HFFc6 (cell line): ENCODE results near the gene STMP1. TPM values are rescaled to one million over a fixed set of nuclear protein-coding genes. Genes with fewer than 3 reads are reported as not detected.

Experiments used
- DNase-seq: peaks from one replicate; pipeline ENCODE4 v3.0.0-alpha.2; 2018
- H3K27ac Mint-ChIP-seq: 2 replicates; pipeline ENCODE4 v1.8.0; 2020; ENCODE audit warnings: mild to moderate bottlenecking, mixed read lengths
- H3K27me3 Mint-ChIP-seq: 2 replicates; pipeline ENCODE4 v1.8.0; 2021; ENCODE audit warnings: mild to moderate bottlenecking, moderate library complexity, mixed read lengths; ENCODE audit not compliant: insufficient read depth
- H3K36me3 Mint-ChIP-seq: 2 replicates; pipeline ENCODE4 v1.8.0; 2021; ENCODE audit warnings: low read depth, mixed read lengths
- H3K4me1 Mint-ChIP-seq: 2 replicates; pipeline ENCODE4 v1.8.0; 2020; ENCODE audit warnings: low read depth, mixed read lengths
- H3K4me3 Mint-ChIP-seq: 2 replicates; pipeline ENCODE4 v1.8.0; 2020; ENCODE audit warnings: mild to moderate bottlenecking, moderate library complexity, mixed read lengths
- H3K9me3 Mint-ChIP-seq: 2 replicates; pipeline ENCODE4 v1.8.0; 2020; ENCODE audit warnings: mild to moderate bottlenecking, mixed read lengths
- CTCF ChIP-seq: fragments of 200-600 bp; sonication (generic); IDR thresholded peaks from 2 replicates; pipeline ENCODE4 v1.5.0; 2021; ENCODE audit warnings: antibody characterized with exemption, mild to moderate bottlenecking
- total RNA-seq, 6 experiments: library from RNA; stranded (reverse); fragmentation: NEBNext Ultra II Directional; extraction: Animal tissue kit (Norgen Biotek cat#: 25700); gene quantifications; 2 replicates in 1 of 6; 3 replicates in 5 of 6; pipeline ENCODE4 v1.2.3, GENCODE V29; 2021

Gene STMP1
- total RNA-seq, 6 experiments from 2014 or later: 40.0 to 58.1 (median 51.7) TPM

- H3K4me1 Mint-ChIP-seq: peaks cover 2% of the 10 kb centered on the region; the same call in 1 of the 2 replicates
- H3K4me3 Mint-ChIP-seq: no peak overlapping the region
- H3K27me3 Mint-ChIP-seq: no peaks in the 10 kb centered on the region
- peaks cover 6% of the 10 kb centered on the region for H3K36me3 Mint-ChIP-seq
- DNase-seq: peak; percentile 52
- peak; percentile 83 for TF ChIP-seq CTCF
- H3K9me3 Mint-ChIP-seq: no peaks in the 10 kb centered on the region
- no peak overlapping the region for H3K27ac Mint-ChIP-seq
Observed at GRCh38 chr7:135645296-135645904, 16.9 kb upstream of the STMP1 start.

- H3K27ac Mint-ChIP-seq: no peak overlapping the region
- DNase-seq: no peak
- H3K4me1 Mint-ChIP-seq: peaks cover 12% of the 10 kb centered on the region; the same call in 1 of the 2 replicates
- no peak for TF ChIP-seq CTCF
- no peaks in the 10 kb centered on the region for H3K27me3 Mint-ChIP-seq
- no peak overlapping the region for H3K4me3 Mint-ChIP-seq
- no peaks in the 10 kb centered on the region for H3K9me3 Mint-ChIP-seq
- H3K36me3 Mint-ChIP-seq: no peaks in the 10 kb centered on the region; the same call in none of the 2 replicates
Observed at GRCh38 chr7:135647755-135648154, 14.6 kb upstream of the STMP1 start.

- no peaks in the 10 kb centered on the region; the same call in none of the 2 replicates for H3K36me3 Mint-ChIP-seq
- H3K4me1 Mint-ChIP-seq: peaks cover 14% of the 10 kb centered on the region; the same call in 1 of the 2 replicates
- H3K9me3 Mint-ChIP-seq: no peaks in the 10 kb centered on the region
- H3K4me3 Mint-ChIP-seq: no peak overlapping the region
- no peak for DNase-seq
- no peak for TF ChIP-seq CTCF
- no peak overlapping the region for H3K27ac Mint-ChIP-seq
- peaks cover under 1% of the 10 kb centered on the region; the same call in 1 of the 2 replicates for H3K27me3 Mint-ChIP-seq
Observed at GRCh38 chr7:135648235-135648634, 14.1 kb upstream of the STMP1 start.

GRCh38 chr7:135650831-135651573, 11.3 kb upstream of the STMP1 start:
- Mint-ChIP-seq H3K9me3 (no peaks in the 10 kb centered on the region), H3K36me3 (no peaks in the 10 kb centered on the region; the same call in 1 of the 2 replicates), H3K4me3 (peak overlapping the region; percentile 6; the same call in 1 of the 2 replicates), H3K4me1 (peaks cover 16% of the 10 kb centered on the region; the same call in 1 of the 2 replicates), H3K27ac (peak overlapping the region; percentile 82), H3K27me3 (peaks cover 2% of the 10 kb centered on the region; the same call in 1 of the 2 replicates)
- no peak for TF ChIP-seq CTCF
- DNase-seq: peak; percentile 90

- Mint-ChIP-seq H3K27ac (no peak overlapping the region), H3K4me3 (no peak overlapping the region), H3K27me3 (peaks cover 2% of the 10 kb centered on the region), H3K4me1 (peaks cover 16% of the 10 kb centered on the region; the same call in 1 of the 2 replicates), H3K9me3 (no peaks in the 10 kb centered on the region), H3K36me3 (no peaks in the 10 kb centered on the region)
- no peak for DNase-seq
- TF ChIP-seq CTCF: no peak
Observed at GRCh38 chr7:135653340-135654080, 8.8 kb upstream of the STMP1 start.
